Nephron progenitor cell (in vitro differentiated cells): ENCODE data around the gene NES.

Source experiments
- DNase-seq: peaks from one replicate; pipeline ENCODE4 v3.0.0; 2021
- H3K27ac Mint-ChIP-seq: 2 replicates; pipeline ENCODE4 v1.8.0; 2021; ENCODE audit warnings: mild to moderate bottlenecking, moderate library complexity, mixed read lengths
- H3K27me3 Mint-ChIP-seq: 2 replicates; pipeline ENCODE4 v1.8.0; 2021; ENCODE audit warnings: mild to moderate bottlenecking, low read depth, mixed read lengths; ENCODE audit not compliant: poor library complexity
- H3K36me3 Mint-ChIP-seq: 2 replicates; pipeline ENCODE4 v1.8.0; 2021; ENCODE audit warnings: low read depth, mixed read lengths
- H3K4me1 Mint-ChIP-seq: 2 replicates; pipeline ENCODE4 v1.8.0; 2021; ENCODE audit warnings: mixed read lengths
- H3K4me3 Mint-ChIP-seq: 2 replicates; pipeline ENCODE4 v1.8.0; 2021; ENCODE audit warnings: mild to moderate bottlenecking, moderate library complexity, mixed read lengths
- H3K9me3 Mint-ChIP-seq: 2 replicates; pipeline ENCODE4 v1.8.0; 2021; ENCODE audit warnings: mild to moderate bottlenecking, moderate library complexity, mixed read lengths
- TF ChIP-seq, protein P1 (sequence below): fragments of 200-600 bp; sonication (generic); IDR thresholded peaks from 2 replicates; pipeline ENCODE4 v1.5.0; 2021; ENCODE audit warnings: antibody characterized with exemption

NES gene

DNA sequence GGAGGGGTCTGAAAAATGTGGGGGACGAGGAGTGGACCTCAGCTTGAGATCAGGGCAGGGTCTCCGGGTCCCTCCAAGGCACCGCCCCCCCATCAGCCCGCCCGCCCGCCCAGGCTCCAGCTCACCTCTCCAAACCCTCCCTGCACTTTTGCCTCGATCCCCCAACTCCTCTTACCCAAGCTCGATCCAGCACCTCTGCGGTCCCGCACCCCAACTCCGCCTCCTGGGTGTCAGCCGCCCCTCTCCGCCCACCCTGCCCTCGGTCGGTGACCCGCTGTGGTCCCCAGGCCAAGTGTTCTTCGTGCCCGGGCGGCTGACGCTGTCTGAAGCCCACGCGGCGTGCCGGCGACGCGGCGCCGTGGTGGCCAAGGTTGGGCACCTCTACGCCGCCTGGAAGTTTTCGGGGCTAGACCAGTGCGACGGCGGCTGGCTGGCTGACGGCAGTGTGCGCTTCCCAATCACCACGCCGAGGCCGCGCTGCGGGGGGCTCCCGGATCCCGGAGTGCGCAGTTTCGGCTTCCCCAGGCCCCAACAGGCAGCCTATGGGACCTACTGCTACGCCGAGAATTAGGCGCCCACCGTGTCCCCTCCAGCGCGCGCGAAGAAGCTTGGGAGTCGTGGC is 52.3 kb downstream of the NES start:
- Mint-ChIP-seq H3K4me1 (peaks cover 8% of the 10 kb centered on the region), H3K4me3 (peak overlapping the region; percentile 58), H3K27ac (no peak overlapping the region), H3K27me3 (peaks cover 100% of the 10 kb centered on the region), H3K36me3 (no peaks in the 10 kb centered on the region), H3K9me3 (no peaks in the 10 kb centered on the region)
- TF ChIP-seq, protein P1, sequence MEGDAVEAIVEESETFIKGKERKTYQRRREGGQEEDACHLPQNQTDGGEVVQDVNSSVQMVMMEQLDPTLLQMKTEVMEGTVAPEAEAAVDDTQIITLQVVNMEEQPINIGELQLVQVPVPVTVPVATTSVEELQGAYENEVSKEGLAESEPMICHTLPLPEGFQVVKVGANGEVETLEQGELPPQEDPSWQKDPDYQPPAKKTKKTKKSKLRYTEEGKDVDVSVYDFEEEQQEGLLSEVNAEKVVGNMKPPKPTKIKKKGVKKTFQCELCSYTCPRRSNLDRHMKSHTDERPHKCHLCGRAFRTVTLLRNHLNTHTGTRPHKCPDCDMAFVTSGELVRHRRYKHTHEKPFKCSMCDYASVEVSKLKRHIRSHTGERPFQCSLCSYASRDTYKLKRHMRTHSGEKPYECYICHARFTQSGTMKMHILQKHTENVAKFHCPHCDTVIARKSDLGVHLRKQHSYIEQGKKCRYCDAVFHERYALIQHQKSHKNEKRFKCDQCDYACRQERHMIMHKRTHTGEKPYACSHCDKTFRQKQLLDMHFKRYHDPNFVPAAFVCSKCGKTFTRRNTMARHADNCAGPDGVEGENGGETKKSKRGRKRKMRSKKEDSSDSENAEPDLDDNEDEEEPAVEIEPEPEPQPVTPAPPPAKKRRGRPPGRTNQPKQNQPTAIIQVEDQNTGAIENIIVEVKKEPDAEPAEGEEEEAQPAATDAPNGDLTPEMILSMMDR, result no peak
- peak; percentile 43 for DNase-seq

DNA sequence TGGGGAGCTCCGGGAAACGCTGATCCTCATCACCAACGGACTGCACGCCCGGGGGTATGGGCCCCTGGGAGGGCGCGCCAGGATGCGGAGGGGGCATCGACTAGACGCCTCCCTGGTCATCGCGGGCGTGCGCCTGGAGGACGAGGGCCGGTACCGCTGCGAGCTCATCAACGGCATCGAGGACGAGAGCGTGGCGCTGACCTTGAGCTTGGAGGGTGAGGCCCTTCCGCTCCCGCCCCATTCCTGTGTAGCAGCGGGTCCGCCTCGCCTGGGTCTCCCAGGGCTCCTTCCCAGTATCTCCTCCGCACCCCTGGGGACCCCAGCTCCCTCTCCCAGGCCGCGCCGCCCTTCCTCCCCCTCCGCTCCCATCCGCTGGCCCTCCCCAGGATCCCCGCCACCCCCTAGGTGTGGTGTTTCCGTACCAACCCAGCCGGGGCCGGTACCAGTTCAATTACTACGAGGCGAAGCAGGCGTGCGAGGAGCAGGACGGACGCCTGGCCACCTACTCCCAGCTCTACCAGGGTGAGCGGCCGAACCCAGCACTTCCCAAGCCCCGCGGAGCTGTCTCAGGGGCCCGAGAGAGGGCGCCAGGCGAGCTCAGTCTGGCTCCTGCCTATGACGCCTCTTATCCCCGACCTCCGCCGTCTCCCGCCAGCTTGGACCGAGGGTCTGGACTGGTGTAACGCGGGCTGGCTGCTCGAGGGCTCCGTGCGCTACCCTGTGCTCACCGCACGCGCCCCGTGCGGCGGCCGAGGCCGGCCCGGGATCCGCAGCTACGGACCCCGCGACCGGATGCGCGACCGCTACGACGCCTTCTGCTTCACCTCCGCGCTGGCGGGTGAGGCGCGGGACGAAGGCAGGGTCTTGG is 53.0 kb downstream of the NES start:
- Mint-ChIP-seq H3K4me3 (peak overlapping the region; percentile 65), H3K36me3 (no peaks in the 10 kb centered on the region), H3K27me3 (peaks cover 100% of the 10 kb centered on the region), H3K9me3 (no peaks in the 10 kb centered on the region), H3K4me1 (peaks cover 11% of the 10 kb centered on the region), H3K27ac (no peak overlapping the region)
- DNase-seq, result peak; percentile 76
- TF ChIP-seq, protein P1, result peak; percentile 21

DNA sequence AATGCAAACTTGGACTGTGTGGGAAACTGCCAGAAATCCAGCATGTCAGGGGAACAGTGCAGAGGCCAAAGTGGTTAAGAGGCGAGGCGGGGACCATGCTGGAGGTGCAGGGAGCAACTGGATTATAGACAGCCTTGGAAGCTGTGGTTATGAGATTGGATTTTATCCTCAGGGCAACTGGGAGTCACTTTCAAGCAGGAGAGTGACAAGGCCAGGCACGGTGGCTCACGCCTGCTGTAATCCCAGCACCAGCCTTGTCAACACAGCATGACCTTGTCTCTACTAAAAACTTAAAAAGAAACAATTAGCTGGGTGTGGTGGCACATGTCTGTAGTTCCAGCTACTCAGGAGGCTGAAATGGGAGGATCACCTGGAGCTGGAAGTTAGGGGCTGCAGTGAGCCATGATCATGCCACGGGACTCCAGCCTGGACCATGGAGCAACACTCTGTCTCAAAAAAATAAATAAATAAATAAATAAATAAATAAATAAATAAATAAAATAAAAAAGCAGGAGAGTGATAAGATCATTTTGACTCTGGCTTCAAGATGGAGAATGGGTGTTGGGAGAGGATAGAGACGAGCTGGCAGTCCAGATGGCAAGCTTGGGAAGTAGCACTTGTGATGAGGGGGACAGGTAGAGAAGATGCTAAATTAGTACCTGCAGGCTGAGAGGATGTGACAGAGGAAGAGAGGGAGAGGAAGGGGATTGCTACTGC is 54.5 kb downstream of the NES start:
- TF ChIP-seq, protein P1, result no peak
- H3K9me3 Mint-ChIP-seq, result no peaks in the 10 kb centered on the region
- no peak for DNase-seq
- H3K36me3 Mint-ChIP-seq, result no peaks in the 10 kb centered on the region
- peak overlapping the region; percentile 47 for H3K4me3 Mint-ChIP-seq
- H3K27me3 Mint-ChIP-seq, result peaks cover 100% of the 10 kb centered on the region
- peaks cover 16% of the 10 kb centered on the region for H3K4me1 Mint-ChIP-seq
- no peak overlapping the region for H3K27ac Mint-ChIP-seq

DNA sequence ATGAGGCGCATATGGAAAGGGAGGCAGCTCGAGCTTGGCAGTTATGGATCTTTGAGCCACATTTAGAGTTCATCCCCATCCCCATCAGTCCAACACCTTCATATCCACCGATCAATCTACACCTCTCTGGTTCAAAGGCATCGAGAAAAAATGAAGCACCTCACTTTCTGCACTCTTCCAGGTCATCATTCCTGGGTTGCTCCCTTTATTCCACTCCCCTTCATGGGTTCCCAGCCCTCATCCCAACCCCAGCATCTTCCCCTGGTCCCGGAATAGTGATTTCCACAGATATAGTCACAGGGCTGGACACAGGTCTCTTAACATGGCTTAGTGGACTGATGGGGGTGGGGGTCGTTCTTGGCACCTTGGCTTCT is 57.6 kb downstream of the NES start:
- Mint-ChIP-seq H3K27me3 (peaks cover 74% of the 10 kb centered on the region), H3K27ac (no peak overlapping the region), H3K4me3 (no peak overlapping the region), H3K9me3 (no peaks in the 10 kb centered on the region), H3K36me3 (no peaks in the 10 kb centered on the region), H3K4me1 (peaks cover 27% of the 10 kb centered on the region)
- no peak for DNase-seq
- TF ChIP-seq, protein P1, result no peak

DNA sequence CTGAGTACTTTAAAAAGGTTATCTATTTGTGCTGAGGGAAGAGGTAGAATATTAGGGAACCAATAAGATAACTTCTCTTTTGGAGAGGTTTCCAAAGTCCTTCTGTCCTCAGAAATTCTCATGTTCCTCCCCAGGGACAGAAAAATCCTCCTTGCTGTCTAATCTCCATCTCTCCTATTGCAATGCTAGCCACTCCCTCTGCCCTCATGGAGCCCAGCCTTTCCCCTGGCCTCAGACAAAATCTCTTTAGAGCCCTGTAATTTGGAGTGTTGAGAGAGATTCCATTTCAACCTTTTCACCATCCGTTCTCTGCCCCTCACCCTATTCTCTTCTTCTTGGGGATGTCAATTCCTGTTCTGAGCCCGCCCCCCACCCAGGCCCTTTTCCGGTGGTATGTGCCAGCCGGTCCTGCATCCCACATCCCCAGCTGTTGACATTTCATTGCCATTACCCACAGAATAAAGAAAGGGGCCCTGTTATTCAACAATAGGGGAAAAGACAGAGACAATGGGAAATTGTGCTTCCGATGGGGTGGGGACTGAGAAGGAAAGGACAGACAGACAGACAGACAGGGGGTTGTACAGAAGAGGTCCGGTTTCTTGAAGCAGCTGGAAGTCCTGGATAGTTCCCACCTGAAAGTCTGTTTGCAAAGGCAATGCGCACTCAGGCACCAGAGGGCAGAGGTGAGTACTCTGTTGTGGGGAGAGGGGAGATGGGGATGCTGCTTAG is 58.2 kb downstream of the NES start, which contains the start of gene HAPLN2:
Gene HAPLN2, plus strand, starts transcription at position 563 of the 729 bp plus-strand sequence. CDS start 4,076 bp downstream, outside the sequence.
- Mint-ChIP-seq H3K4me3 (no peak within 1 kb of the TSS), H3K4me1 (peaks cover 27% of the 10 kb centered on the region), H3K27ac (no peak within 1 kb of the TSS), H3K27me3 (peaks cover 73% of the 10 kb centered on the region), H3K9me3 (no peaks in the 10 kb centered on the region), H3K36me3 (no peaks in the 10 kb centered on the region)
- TF ChIP-seq, protein P1, result peak; percentile 37
- peak; percentile 61 for DNase-seq
